ENCODE data around the gene CD164L2. TPM values are rescaled to one million over a fixed set of nuclear protein-coding genes. Genes with fewer than 3 reads are reported as not detected.

Gene CD164L2
- total and polyA plus RNA-seq, 4 donors = not detected

- DNase-seq = peak; percentile 92 to 97
- Histone ChIP-seq H3K9me3 (ENCODE audit: control insufficient read depth, low read length) (no peaks in the 10 kb centered on the region), H3K36me3 (ENCODE audit: control insufficient read depth in 1 of 2, insufficient read depth in 2 of 2, low read length in 1 of 2) (peaks cover 0 to 5% of the 10 kb centered on the region in 2 donors), H3K27me3 (ENCODE audit: control insufficient read depth in 1 of 2, insufficient read depth in 2 of 2, low read length in 1 of 2) (no peaks in the 10 kb centered on the region), H3K27ac (ENCODE audit: low read depth in 1 of 2, low read length in 2 of 2) (peak overlapping the region; percentile 45 to 93), H3K4me3 (ENCODE audit: low read length in 2 of 2) (peak overlapping the region; percentile 82 to 87), H3K4me1 (ENCODE audit: control insufficient read depth in 1 of 2, insufficient read depth in 2 of 2, low read length in 2 of 2) (no peaks in the 10 kb centered on the region)
- intact Hi-C loops (cut with DNase I) = loop anchor here (1.0 to 2.0 kb wide), 2 partner anchors 43 kb away; partner anchors contain the start of gene TMEM222 (in 2 of the 2)
- peak; percentile 91 for ATAC-seq (ENCODE audit: low FRiP score)
- WGBS, 2 donors = 1 to 2% methylated on average over 40 of the region's 40 CpGs
These were observed 17.6 kb downstream of the CD164L2 start for GRCh38 chr1:27365372-27366112.

GRCh38 chr1:27364696-27365371 is 18.3 kb downstream of the CD164L2 start:
- WGBS, 2 donors = 67 to 69% methylated on average over 11 of the region's 11 CpGs
- no peak for DNase-seq
- H3K4me1 ChIP-seq (ENCODE audit: control insufficient read depth in 1 of 2, insufficient read depth in 2 of 2, low read length in 2 of 2) = no peaks in the 10 kb centered on the region

GRCh38 chr1:27363766-27364695 is 19.1 kb downstream of the CD164L2 start:
- DNase-seq (no peak), ATAC-seq (ENCODE audit: low FRiP score) (no peak)
- H3K4me3 ChIP-seq (ENCODE audit: low read length in 2 of 2) = no peak overlapping the region
- H3K27me3 ChIP-seq (ENCODE audit: control insufficient read depth in 1 of 2, insufficient read depth in 2 of 2, low read length in 1 of 2) = no peaks in the 10 kb centered on the region
- peaks cover 0 to 5% of the 10 kb centered on the region in 2 donors for H3K36me3 ChIP-seq (ENCODE audit: control insufficient read depth in 1 of 2, insufficient read depth in 2 of 2, low read length in 1 of 2)
- 85% methylated on average over 25 to 26 of the region's 26 CpGs for WGBS, 2 donors
- H3K27ac ChIP-seq (ENCODE audit: low read depth in 1 of 2, low read length in 2 of 2) = no peak overlapping the region
- no peaks in the 10 kb centered on the region for H3K4me1 ChIP-seq (ENCODE audit: control insufficient read depth in 1 of 2, insufficient read depth in 2 of 2, low read length in 2 of 2)
- intact Hi-C loops (cut with DNase I) = loop anchor here in 1 of 2 donors (2.0 kb wide), 1 partner anchor 41 kb away; the partner anchor contains the start of gene TMEM222
- H3K9me3 ChIP-seq (ENCODE audit: control insufficient read depth, low read length) = no peaks in the 10 kb centered on the region

More at GRCh38 chr1:27364696-27365371, 18.3 kb downstream of the CD164L2 start:
- Histone ChIP-seq H3K9me3 (ENCODE audit: control insufficient read depth, low read length) (no peaks in the 10 kb centered on the region), H3K27me3 (ENCODE audit: control insufficient read depth in 1 of 2, insufficient read depth in 2 of 2, low read length in 1 of 2) (no peaks in the 10 kb centered on the region), H3K36me3 (ENCODE audit: control insufficient read depth in 1 of 2, insufficient read depth in 2 of 2, low read length in 1 of 2) (peaks cover 0 to 5% of the 10 kb centered on the region in 2 donors), H3K4me3 (ENCODE audit: low read length in 2 of 2) (no peak overlapping the region), H3K27ac (ENCODE audit: low read depth in 1 of 2, low read length in 2 of 2) (peak overlapping the region in 1 of 2 donors; percentile 29)
- no peak for ATAC-seq (ENCODE audit: low FRiP score)
- intact Hi-C loops (cut with DNase I) = loop anchor here in 1 of 2 donors (2.0 kb wide), 1 partner anchor 42 kb away; the partner anchor contains the start of gene TMEM222

GRCh38 chr1:27361553-27361952 is 21.6 kb downstream of the CD164L2 start:
- Histone ChIP-seq H3K9me3 (ENCODE audit: control insufficient read depth, low read length) (no peaks in the 10 kb centered on the region), H3K4me1 (ENCODE audit: control insufficient read depth in 1 of 2, insufficient read depth in 2 of 2, low read length in 2 of 2) (no peaks in the 10 kb centered on the region), H3K36me3 (ENCODE audit: control insufficient read depth in 1 of 2, insufficient read depth in 2 of 2, low read length in 1 of 2) (peaks cover 0 to 8% of the 10 kb centered on the region in 2 donors), H3K4me3 (ENCODE audit: low read length in 2 of 2) (no peak overlapping the region), H3K27me3 (ENCODE audit: control insufficient read depth in 1 of 2, insufficient read depth in 2 of 2, low read length in 1 of 2) (no peaks in the 10 kb centered on the region), H3K27ac (ENCODE audit: low read depth in 1 of 2, low read length in 2 of 2) (no peak overlapping the region)
- DNase-seq (no peak), ATAC-seq (ENCODE audit: low FRiP score) (no peak)
- WGBS, 2 donors = 91 to 92% methylated on average over 8 of the region's 8 CpGs
- intact Hi-C loops (cut with DNase I) = no loop called here

GRCh38 chr1:27361044-27361402 is 22.1 kb downstream of the CD164L2 start:
- DNase-seq (no peak), ATAC-seq (ENCODE audit: low FRiP score) (no peak)
- intact Hi-C loops (cut with DNase I) = no loop called here
- Histone ChIP-seq H3K27me3 (ENCODE audit: control insufficient read depth in 1 of 2, insufficient read depth in 2 of 2, low read length in 1 of 2) (no peaks in the 10 kb centered on the region), H3K36me3 (ENCODE audit: control insufficient read depth in 1 of 2, insufficient read depth in 2 of 2, low read length in 1 of 2) (peaks cover 0 to 8% of the 10 kb centered on the region in 2 donors), H3K9me3 (ENCODE audit: control insufficient read depth, low read length) (no peaks in the 10 kb centered on the region), H3K4me3 (ENCODE audit: low read length in 2 of 2) (no peak overlapping the region), H3K27ac (ENCODE audit: low read depth in 1 of 2, low read length in 2 of 2) (no peak overlapping the region), H3K4me1 (ENCODE audit: control insufficient read depth in 1 of 2, insufficient read depth in 2 of 2, low read length in 2 of 2) (no peaks in the 10 kb centered on the region)
- WGBS, 2 donors = 86 to 90% methylated on average over 21 of the region's 21 CpGs

GRCh38 chr1:27360159-27361043 is 22.7 kb downstream of the CD164L2 start:
- no peaks in the 10 kb centered on the region for H3K4me1 ChIP-seq (ENCODE audit: control insufficient read depth in 1 of 2, insufficient read depth in 2 of 2, low read length in 2 of 2)
- DNase-seq = no peak
- no peak overlapping the region for H3K27ac ChIP-seq (ENCODE audit: low read depth in 1 of 2, low read length in 2 of 2)
- no peaks in the 10 kb centered on the region for H3K27me3 ChIP-seq (ENCODE audit: control insufficient read depth in 1 of 2, insufficient read depth in 2 of 2, low read length in 1 of 2)
- intact Hi-C loops (cut with DNase I) = no loop called here
- no peak for ATAC-seq (ENCODE audit: low FRiP score)
- H3K36me3 ChIP-seq (ENCODE audit: control insufficient read depth in 1 of 2, insufficient read depth in 2 of 2, low read length in 1 of 2) = peaks cover 0 to 8% of the 10 kb centered on the region in 2 donors
- H3K9me3 ChIP-seq (ENCODE audit: control insufficient read depth, low read length) = no peaks in the 10 kb centered on the region
- WGBS, 2 donors = 71 to 74% methylated on average over 62 to 71 of the region's 71 CpGs
- no peak overlapping the region for H3K4me3 ChIP-seq (ENCODE audit: low read length in 2 of 2)

GRCh38 chr1:27359822-27360158 is 23.3 kb downstream of the CD164L2 start:
- Histone ChIP-seq H3K27me3 (ENCODE audit: control insufficient read depth in 1 of 2, insufficient read depth in 2 of 2, low read length in 1 of 2) (no peaks in the 10 kb centered on the region), H3K4me1 (ENCODE audit: control insufficient read depth in 1 of 2, insufficient read depth in 2 of 2, low read length in 2 of 2) (no peaks in the 10 kb centered on the region), H3K9me3 (ENCODE audit: control insufficient read depth, low read length) (no peaks in the 10 kb centered on the region), H3K27ac (ENCODE audit: low read depth in 1 of 2, low read length in 2 of 2) (no peak overlapping the region), H3K36me3 (ENCODE audit: control insufficient read depth in 1 of 2, insufficient read depth in 2 of 2, low read length in 1 of 2) (peaks cover 0 to 8% of the 10 kb centered on the region in 2 donors), H3K4me3 (ENCODE audit: low read length in 2 of 2) (no peak overlapping the region)
- intact Hi-C loops (cut with DNase I) = no loop called here
- WGBS, 2 donors = 76 to 84% methylated on average over 9 of the region's 9 CpGs
- ATAC-seq (ENCODE audit: low FRiP score) (no peak), DNase-seq (no peak)

- intact Hi-C loops (cut with DNase I) = no loop called here
- DNase-seq (no peak), ATAC-seq (ENCODE audit: low FRiP score) (no peak)
- WGBS, 2 donors = 94 to 95% methylated on average over 5 of the region's 5 CpGs
- no peaks in the 10 kb centered on the region for H3K9me3 ChIP-seq (ENCODE audit: control insufficient read depth, low read length)
- peaks cover 0 to 6% of the 10 kb centered on the region in 2 donors for H3K36me3 ChIP-seq (ENCODE audit: control insufficient read depth in 1 of 2, insufficient read depth in 2 of 2, low read length in 1 of 2)
- no peaks in the 10 kb centered on the region for H3K4me1 ChIP-seq (ENCODE audit: control insufficient read depth in 1 of 2, insufficient read depth in 2 of 2, low read length in 2 of 2)
- no peak overlapping the region for H3K4me3 ChIP-seq (ENCODE audit: low read length in 2 of 2)
- H3K27ac ChIP-seq (ENCODE audit: low read depth in 1 of 2, low read length in 2 of 2) = no peak overlapping the region
- H3K27me3 ChIP-seq (ENCODE audit: control insufficient read depth in 1 of 2, insufficient read depth in 2 of 2, low read length in 1 of 2) = no peaks in the 10 kb centered on the region
These were observed 24.2 kb downstream of the CD164L2 start for GRCh38 chr1:27358928-27359313.
